Measurements from ENCODE around the gene CDH13.

CDH13 gene

DNA sequence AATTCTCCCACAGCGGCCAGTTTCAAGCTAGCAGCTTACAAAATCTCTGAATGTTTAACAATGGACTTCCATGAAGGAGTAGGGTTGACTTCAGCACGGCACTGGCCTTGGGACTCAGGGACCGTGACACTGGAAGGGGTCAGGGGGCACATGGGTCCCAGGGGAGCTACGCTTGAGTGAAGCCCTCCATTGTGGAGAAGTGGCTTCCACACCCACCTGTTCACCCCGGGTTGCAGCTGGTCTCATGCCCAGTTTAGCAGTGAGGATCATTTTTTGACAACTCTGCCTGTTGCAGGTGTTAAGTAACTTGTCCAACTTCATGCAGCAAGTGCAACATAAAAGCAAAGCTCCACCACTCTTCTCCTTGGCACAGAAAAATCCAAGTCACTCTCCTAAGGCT, 510.2 kb downstream of the CDH13 start:
- DNase-seq: no peak

DNA sequence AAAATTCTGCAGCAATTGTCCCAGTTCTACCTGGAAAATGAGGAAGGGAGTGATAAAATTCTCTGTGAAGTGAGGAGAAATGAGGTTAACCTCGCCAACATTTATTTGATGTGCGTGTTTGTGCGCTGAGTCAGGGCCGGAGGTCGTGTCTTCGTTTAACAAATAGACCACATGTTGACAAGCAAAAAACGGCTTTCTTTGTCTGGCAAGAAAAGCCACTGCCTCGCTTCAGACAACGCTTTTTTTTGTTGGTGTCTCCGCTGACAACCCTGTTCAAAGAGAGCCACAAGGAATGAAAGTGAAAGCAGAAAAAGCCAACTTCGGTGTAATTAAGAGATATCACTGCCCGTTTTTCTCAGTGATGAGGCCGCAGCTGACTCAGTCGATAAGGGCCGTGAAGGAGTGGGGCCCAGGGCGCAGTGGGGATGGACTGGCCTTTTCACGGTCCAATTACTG, 510.6 kb downstream of the CDH13 start:
- no peak for DNase-seq

GRCh38 chr16:83137894-83138293, 511.1 kb downstream of the CDH13 start:
- no peak for DNase-seq

- DNase-seq: no peak
Measured at GRCh38 chr16:83138512-83138911, 511.7 kb downstream of the CDH13 start.

DNA sequence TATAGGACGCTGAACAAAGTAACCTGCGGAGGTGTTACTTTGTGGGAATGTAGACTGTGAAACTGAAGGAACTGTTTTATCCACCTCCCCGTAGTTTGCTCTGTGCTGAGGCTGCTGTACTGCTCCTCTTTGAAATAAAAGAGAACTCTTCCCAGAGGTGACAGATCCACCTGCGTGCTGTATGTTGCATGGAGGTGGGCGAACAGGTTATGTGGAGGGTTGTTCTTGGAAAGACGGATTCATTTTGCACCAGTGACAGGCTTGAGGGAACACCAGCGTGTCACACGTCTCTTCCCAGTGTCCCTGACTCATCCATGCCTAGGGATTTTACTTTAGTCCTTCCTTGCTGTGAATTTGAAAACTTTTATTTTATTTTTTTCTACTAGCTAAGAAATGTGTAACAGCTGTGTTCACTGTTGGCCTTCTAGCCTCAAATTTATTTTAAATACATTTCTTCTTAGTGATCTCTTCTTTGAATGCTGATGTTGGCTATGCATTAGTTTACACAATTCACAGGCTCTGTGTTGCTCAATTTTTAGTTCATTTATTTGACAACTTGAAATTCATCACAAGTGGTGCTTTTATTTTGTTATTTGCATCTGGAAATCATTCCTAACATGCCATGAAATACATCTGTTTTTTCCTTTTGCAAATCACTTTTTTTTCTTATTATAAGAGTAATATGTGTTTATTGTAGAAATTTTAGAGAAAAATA, 512.4 kb downstream of the CDH13 start:
- no peak for DNase-seq

DNA sequence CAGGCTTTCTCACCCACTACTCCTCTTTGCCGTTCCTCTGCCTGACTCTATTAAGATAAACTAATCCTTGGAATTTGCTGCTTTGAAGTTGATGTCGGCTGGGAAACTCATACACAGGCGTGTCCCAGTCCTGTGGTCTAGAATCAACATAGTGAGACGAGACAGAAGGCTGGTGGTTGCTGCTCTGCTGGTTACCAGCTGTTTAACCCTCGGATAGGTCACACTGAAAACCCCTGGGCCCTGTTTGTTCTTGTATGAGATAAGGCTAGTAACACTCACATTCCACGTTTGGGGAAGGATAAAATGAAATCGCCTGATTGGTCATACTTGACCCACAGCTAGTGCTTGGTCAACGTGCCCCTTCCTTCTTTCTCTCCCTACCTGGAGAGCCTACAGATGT, 517.0 kb downstream of the CDH13 start:
- DNase-seq: no peak

DNA sequence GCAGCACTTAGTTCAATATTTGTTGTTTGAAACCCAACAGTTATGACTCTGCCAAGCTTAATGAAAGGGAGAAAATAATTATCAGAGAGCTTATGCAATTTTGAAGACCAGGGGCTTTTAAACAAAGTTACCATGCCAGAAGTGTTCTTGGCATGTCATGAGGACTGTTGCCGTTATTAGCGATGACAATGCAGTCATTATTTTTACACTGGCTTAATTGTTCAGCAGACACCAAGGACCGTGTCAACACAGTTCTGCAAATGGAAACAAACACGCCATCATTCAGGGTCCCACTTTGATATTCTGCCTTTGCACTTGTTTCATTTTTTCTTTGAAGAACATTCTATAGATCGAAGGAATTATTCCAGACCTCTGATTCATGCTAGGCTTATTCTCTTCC, 518.5 kb downstream of the CDH13 start:
- DNase-seq: no peak

DNA sequence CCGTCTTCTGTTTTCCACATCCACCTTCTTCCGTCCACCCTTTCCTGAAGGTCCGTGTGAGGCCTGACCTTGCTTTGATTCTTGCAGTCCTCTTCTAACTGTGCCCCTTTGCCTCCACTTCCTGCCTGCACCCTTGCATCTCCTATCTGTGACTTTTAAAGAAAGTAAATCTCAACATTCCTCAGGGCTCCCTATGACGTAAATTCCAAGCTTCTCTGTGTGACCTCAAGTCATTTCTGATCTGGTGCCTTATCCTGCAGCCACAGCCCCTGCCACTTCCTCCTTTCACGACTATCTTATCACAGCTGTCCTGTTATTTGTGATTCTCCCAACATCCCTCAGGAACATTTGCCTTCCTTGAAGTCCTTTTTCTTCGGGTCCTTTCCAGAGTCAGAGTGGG, 520.5 kb downstream of the CDH13 start:
- DNase-seq: no peak

- no peak for DNase-seq
Measured at GRCh38 chr16:83158320-83158957, 531.7 kb downstream of the CDH13 start.

- no peak for DNase-seq
Measured at GRCh38 chr16:83159049-83159448, 532.3 kb downstream of the CDH13 start.

GRCh38 chr16:83160287-83161020, 533.7 kb downstream of the CDH13 start:
- DNase-seq: no peak

GRCh38 chr16:83162791-83163190, 536.0 kb downstream of the CDH13 start:
- DNase-seq: no peak

- no peak for DNase-seq
Measured at GRCh38 chr16:83164816-83165215, 538.0 kb downstream of the CDH13 start.

GRCh38 chr16:83171396-83171795, 544.6 kb downstream of the CDH13 start:
- no peak for DNase-seq

DNA sequence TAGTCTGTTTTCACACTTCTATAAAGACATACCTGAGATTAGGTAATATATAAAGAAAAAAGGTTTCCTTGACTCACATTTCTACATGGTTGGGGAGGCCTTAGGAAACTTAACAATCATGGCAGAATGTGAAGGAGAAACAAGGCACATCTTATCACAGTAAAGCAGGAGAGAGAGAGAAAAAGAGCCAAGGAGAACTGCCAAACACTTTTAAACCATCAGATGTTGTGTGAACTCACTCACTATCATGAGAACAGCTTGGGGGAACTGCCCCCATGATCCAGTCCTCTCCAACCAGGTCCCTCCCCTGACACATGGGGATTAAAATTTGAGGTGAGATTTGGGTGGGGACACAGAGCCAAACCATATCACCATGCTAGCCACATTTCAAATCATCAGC, 547.9 kb downstream of the CDH13 start:
- no peak for DNase-seq

GRCh38 chr16:83176802-83177201, 550.0 kb downstream of the CDH13 start:
- no peak for DNase-seq

DNA sequence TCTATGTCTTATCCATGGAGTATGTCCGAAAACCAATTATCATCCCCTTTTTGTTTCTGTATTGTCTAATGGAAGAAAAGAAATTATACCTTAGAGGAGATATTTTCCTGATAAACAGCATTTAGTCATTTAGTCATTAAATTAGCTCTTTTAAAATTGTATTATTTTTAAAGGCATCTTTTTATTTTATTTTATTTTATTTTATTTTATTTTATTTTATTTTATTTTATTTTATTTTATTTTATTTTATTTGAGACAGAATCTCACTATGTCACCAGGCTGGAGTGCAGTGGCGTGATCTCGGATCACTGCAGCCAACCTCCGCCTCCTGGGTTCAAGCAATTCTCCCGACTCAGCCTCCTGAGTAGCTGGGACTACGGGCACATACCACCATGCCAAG, 559.1 kb downstream of the CDH13 start:
- DNase-seq: no peak

DNA sequence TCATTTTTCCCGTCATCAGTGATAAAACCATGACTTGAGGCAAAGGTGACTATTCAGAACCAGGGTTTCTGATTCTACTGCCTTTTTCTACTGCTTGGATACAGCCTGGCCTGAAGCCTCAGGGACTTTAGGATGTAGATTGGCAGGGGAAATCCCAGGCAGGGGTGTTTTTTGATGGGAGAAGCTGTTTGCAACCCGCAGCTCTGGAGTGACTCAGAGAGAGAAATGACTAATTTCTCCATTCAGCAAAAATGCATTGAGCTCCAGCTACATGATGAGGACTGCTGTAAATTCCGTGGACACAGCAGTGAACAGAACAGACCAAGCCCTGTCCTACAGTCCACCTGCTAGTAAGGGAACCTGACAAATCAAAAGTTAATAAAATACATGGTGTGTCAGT, 560.6 kb downstream of the CDH13 start:
- no peak for DNase-seq

DNA sequence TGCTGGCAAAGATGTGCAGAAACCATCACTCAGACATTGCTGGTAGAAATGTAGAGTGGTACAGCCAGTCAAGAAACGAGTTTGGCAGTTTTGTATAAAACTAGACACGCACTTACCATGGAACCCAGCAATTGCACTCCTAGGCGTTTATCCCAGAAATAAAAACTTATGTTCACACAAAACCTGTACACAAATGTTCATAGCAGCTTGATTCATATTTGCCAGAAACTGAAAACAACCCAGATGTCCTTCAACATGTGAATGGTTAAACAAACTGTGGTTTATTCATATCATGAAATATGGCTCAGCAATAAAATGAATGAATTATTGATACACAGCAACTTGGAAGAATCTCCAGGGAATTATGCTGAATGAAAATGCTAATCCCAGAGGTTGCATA, 570.0 kb downstream of the CDH13 start:
- DNase-seq: no peak

DNA sequence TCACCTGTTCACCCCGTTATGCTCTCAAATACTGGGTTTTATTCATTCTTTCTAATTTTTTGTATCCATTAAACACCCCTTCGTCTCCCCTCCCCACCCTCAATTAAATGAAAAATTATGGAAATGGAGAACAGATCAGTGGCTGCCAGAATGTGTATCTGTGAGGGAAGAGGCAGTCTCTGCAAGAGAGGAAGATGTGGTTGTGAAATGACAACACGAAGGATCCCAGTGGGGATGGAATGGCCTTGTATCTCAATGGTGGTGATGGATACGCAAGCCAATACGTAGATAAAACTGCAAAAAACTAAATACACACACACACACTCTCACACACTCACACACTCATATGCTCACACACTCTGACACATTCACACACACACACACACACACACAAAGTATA, 570.7 kb downstream of the CDH13 start:
- no peak for DNase-seq

- no peak for DNase-seq
Measured at GRCh38 chr16:83198977-83199376, 572.2 kb downstream of the CDH13 start.

- no peak for DNase-seq
Measured at GRCh38 chr16:83200005-83200779, 573.4 kb downstream of the CDH13 start.

GRCh38 chr16:83201748-83202147, 575.0 kb downstream of the CDH13 start:
- no peak for DNase-seq

All from activated CD4-positive, alpha-beta T cell treated with anti-CD3 and anti-CD28 coated beads for 4 hours (primary cell).